GM21619 (cell line): ENCODE measurements around the gene GORASP2.
A peak's percentile ranks its signal among the peaks of the same experiment; 100 is the strongest.
"Not testable (repeated sequence)": the region's sequence is repeated elsewhere in the genome, so short reads cannot be mapped to it uniquely, and the experiment has no call there.

Source experiments
- ATAC-seq: cut with Tn5 transposase; IDR thresholded peaks from one replicate; pipeline ENCODE4 v1.9.1; 2021; ENCODE audit not compliant: unreplicated experiment

Gene GORASP2

GRCh38 chr2:170928824-170929685, at the start of gene GORASP2:
Gene GORASP2, plus strand, starts transcription at chr2:170929253. Its CDS starts 88 bp downstream, at chr2:170929341.
- ATAC-seq = peak; percentile 90

GRCh38 chr2:170881840-170882239, 47.2 kb upstream of the GORASP2 start:
- ATAC-seq = no peak

DNA sequence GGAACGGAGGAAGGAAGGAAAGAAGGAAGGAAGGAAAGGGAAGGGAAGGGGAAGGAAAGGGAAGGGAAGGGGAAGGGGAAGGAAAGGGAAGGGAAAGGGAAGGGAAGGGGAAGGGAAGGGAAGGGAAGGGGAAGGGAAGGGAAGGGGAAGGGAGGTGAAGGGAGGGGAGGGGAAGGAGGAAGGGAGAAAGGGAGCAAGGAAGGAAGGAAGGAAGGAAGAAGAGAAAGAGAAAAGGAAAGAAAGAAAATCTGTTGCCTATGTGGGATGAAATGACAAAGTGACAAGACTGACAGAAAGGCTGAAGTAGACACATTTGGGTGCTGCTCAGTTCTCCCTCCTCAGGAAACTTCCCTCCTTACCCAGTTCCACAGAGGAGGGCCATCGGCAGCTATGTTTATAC, 46.3 kb upstream of the GORASP2 start:
- no peak for ATAC-seq

GRCh38 chr2:170883683-170884082, 45.4 kb upstream of the GORASP2 start:
- ATAC-seq = no peak

DNA sequence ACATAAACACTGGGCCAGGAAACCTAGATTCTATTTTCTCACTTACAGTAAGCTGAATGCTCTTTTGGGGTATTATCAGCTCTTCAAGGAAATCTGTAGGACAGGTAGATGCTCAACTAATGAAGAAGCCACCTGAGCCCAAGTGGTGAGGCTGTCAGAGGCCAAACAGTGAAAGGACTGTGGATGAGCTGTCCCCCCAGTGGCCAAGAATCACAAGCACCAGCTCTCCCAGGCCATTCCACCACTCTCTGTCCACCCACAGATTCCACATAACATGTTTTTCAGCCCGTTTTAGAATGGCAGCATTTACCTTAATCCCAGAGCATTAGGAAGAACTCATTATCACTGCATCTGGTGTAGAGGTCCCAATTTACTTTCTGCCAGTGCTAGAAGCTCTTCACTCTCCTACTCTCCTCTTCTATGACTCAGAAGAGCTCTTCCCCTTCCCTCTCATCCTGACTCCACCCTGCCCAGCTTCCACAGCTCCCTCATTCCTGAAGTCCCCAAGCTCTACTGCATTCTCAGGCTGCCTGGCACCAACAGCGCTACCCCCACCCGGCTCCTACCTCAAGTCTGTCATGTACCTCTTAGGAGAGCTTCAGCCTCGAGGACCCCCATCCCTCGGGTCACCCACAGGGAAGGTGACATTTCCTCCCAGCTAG, 43.8 kb upstream of the GORASP2 start:
- ATAC-seq = no peak

- no peak for ATAC-seq
These were observed 42.7 kb upstream of the GORASP2 start for GRCh38 chr2:170886386-170886785.

- ATAC-seq = no peak
These were observed 41.6 kb upstream of the GORASP2 start for GRCh38 chr2:170887496-170887895.

DNA sequence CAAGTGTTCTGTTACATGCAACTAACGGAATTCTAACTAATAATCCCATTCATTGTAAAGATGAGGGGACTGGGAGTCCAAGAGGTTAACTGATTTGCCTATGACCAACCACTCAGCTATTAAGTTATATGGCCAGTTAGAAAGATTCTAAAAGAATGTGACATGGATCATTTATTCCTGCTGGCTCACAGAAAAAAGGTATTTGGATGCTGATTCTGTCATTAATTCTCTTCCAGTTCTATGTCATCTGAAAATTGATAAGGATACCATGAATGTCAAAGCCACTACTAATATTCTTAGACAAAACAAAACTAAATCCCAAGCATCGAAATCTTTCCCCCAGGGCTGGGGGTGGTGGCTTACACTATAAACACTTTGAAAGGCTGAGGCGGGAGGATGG, 41.2 kb upstream of the GORASP2 start:
- ATAC-seq = no peak

GRCh38 chr2:170891893-170892292, 37.2 kb upstream of the GORASP2 start:
- ATAC-seq = no peak

GRCh38 chr2:170892391-170892951, 36.6 kb upstream of the GORASP2 start:
- ATAC-seq = no peak

DNA sequence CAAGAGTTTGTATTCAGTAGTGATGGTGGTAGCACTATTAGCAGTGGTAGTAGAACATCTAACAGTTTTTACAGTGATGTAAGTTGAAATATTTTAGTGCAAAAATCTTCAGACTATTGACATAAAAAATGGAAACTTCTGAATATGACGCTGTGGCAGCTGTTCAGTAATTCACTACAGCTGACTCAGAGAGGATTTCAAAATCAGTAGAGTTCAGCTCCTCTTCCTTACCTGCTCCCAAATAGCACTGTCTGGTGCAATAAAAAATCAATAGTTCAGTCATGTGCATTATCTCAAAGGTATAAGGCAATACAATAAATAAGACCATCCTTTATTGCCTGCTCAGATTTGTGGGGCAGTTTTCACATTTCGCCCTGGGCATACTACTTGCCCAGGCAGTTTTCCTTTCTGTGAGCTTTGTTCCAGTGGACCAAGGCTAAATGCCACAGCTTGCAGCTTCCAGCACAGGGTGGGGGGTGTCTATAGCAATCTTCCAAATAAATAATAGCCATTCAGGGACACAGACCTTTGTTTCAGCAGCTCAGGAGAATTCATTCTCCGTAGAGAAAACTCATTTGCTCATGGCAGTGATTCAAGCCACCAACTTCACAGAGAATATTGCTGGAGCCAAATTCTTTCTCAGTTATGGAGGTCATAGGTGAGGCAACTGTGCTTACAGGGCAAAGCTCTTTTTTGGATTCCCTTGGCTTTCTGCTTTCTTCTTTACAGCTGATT, 33.9 kb upstream of the GORASP2 start:
- no peak for ATAC-seq

DNA sequence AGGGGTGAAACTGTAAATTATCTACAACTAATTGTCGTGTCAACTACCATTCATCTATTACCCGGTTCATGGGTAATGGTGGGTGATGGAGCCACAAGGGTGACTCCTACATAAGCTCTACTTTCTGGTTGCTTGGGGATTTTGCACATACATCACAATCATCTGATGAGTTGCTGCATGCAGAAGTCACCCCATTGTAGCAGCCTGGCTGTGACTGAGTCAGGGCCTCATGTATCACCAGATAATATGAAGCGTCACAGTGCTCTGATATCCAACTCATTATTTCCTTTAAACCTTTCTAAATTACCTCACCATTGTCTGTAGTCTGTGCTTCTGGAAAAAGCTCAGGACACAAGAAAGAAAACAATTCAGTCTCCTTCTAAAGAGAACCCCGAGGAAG, 32.4 kb upstream of the GORASP2 start:
- no peak for ATAC-seq

GRCh38 chr2:170897108-170897507, 31.9 kb upstream of the GORASP2 start:
- no peak for ATAC-seq

GRCh38 chr2:170905864-170906263, 23.2 kb upstream of the GORASP2 start:
- ATAC-seq = no peak

DNA sequence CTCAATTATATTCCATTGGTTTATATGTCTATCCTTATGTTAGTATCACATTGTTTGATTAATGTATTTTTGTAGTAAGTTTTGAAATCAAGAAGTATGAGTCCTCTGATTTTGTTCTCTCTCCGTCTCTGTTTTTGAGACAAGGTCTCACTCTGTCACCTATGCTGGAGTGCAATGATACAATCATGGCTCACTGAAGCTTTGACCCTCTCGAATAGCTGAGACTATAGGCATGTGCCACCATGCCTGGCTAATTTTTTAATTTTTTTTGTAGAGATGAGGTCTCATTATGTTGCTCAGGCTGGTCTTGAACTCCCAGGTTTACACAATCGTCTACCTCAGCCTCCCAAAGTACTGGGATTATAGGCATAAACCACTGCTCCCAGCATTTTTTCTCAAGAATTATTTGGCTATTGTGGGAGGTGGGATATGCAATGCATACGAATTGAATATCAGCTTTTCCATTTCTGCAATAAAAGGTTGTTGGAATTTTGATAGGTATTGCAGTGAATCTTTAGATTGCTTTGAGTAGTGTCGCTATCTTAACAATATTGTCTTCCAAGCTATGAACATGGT, 17.7 kb upstream of the GORASP2 start:
- ATAC-seq = no peak

DNA sequence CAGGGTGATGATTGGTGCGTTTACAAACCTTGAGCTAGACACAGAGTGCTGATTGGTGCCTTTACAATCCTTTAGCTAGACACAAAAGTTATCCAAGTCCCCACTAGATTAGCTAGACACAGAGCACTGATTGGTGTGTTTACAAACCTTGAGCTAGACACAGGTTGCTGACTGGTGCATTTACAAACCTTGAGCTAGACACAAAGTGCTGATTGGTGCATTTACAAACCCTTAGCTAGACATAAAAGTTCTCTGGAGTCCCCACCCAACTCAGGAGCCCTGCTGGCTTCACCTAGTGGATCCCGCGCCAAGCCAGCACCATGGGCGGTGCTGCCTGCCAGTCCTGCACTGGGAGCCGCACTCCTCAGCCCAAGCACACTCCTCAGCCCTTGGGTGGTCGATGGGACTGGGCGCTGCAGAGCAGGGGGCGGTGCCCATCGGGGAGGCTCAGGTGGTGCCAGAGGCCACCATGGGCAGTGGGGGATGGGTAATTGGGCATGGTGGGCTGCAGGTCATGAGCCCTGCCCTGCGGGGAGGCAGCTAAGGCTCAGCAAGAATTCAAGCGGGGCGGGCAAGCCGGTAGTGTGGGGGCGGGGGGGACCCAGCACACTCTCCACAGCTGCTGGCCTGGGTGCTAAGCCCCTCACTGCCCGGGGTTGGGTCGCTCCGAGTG, 13.9 kb upstream of the GORASP2 start:
- not testable (repeated sequence) for ATAC-seq

DNA sequence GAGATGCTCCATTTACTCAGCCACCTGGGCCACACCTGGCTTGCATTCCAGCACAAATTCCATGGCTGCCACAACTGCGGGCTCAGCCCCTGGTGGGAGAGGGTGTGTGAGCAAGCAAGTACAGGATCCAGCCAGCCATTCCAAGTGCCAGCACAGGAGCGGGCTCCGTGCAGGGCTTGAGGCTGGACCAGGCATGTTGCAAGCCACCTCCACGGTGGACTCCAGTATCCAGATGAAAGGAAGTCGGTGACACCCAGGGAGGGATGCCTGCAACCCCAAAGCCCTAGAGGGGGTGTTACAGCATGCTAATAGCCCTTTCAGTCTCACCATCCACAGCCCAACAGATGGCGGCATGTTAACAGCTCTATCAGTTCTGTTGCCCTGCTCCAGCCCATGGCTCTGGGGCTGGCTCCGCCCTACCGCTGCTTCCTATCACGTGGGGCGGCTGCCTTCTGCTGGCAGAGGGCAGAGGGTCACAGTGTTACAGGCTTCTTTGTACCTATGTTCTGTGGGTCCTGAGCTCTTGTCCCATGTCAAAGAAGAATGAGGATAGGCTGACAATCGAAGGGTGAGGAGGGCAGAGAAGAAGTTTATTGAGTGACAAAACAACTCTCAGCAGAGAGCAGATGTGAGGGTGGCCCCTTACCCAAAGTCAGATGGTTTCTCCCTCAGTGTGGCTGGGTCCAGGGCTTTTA, 11.7 kb upstream of the GORASP2 start:
- ATAC-seq = no peak

GRCh38 chr2:170917957-170918356, 11.1 kb upstream of the GORASP2 start:
- no peak for ATAC-seq

DNA sequence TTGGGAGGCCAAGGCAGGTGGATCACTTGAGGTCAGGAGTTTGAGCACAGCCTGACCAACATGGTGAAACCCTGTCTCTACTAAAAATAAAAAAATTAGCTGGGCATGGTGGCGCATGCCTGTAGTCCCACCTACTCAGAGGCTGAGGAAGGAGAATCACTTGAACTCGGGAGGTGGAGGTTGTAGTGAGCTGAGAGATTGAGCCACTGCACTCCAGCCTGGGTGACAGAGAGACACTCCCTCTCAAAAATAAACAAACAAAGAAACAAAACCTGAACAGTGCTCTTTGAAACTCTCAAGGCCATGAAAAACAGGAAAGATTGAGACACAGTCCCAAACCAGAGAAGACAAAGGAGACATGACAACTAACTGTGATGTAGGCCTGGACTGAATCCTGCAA, 7.2 kb upstream of the GORASP2 start:
- not testable (repeated sequence) for ATAC-seq
